CD4-positive, alpha-beta T cell treated with Interleukin-6 for 4 hours (primary cell): Measurements from ENCODE around the gene DNAJC24.

Source experiments
- DNase-seq: peaks from one replicate; pipeline ENCODE4 v3.0.0-alpha.2; 2020; ENCODE audit warnings: mixed read lengths

Gene DNAJC24

DNA sequence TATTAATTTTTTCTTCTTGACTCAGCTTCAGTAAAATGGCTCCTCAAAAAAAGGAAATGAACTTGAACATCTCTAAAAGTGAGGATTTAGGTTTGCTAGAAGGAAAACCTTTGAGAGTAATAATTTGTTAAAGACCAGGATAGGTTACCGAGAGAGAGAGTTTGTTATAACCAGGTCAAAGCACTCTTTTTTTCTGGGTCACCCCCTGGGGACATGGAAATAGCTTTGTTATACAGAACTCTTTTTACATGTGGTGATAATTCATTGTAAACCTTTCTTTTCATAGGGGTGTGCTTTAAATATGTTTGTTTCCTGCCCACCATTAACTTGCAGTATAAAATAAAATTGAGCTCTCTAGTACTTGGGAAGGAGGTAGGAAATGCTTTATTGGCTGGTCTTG, 47.7 kb downstream of the DNAJC24 start:
- DNase-seq = no peak

- DNase-seq = no peak
Observed at GRCh38 chr11:31417816-31418215, 48.2 kb downstream of the DNAJC24 start.

GRCh38 chr11:31419138-31419537, 49.5 kb downstream of the DNAJC24 start:
- DNase-seq = no peak

- no peak for DNase-seq
Observed at GRCh38 chr11:31419669-31420068, 50.0 kb downstream of the DNAJC24 start.

- no peak for DNase-seq
Observed at GRCh38 chr11:31421820-31422219, 52.2 kb downstream of the DNAJC24 start.

DNA sequence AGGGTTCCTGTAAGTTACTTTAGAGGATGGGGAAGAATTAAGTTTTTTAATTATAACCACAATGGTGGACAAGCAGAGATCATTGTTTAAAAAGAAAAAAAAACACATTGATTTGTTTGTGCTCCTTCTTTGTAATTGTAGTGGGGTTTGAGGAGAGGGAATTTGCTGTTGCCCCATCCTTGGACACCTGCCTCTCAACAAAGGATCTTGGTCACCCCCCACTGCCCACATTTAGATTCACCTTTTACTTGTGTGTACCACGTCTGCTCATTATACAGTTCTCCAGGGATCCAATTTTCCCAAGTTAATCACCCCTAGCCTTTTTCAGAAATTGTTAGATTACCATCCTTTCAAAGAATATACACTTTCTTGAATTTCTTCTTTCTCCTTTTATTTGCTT, 53.0 kb downstream of the DNAJC24 start:
- DNase-seq = no peak

GRCh38 chr11:31424652-31425051, 55.0 kb downstream of the DNAJC24 start:
- DNase-seq = no peak

- no peak for DNase-seq
Observed at GRCh38 chr11:31433851-31434250, 64.2 kb downstream of the DNAJC24 start.

- no peak for DNase-seq
Observed at GRCh38 chr11:31437742-31438435, 68.2 kb downstream of the DNAJC24 start.

GRCh38 chr11:31441296-31441695, 71.6 kb downstream of the DNAJC24 start:
- DNase-seq = no peak

- no peak for DNase-seq
Observed at GRCh38 chr11:31442086-31442485, 72.4 kb downstream of the DNAJC24 start.

GRCh38 chr11:31443802-31444201, 74.1 kb downstream of the DNAJC24 start:
- no peak for DNase-seq

- no peak for DNase-seq
Observed at GRCh38 chr11:31445621-31446020, 76.0 kb downstream of the DNAJC24 start.

DNA sequence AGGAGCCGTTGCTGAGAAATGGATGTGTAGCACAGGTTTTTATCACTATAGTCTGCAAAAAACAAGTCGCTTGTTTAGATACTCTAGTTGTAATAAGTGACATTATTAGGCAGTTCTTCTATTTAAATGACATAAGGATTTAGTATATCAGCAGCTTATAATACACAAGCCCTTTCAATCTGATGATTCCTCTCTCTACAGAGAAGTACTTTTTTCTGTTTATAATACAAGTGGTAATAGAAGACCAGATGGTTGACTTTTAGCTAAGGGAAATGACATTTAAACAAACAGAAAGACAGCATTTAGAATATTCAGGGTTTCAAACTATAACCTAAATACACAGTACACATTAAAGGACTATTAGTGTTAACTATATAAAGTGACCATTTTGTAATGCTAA, 79.4 kb downstream of the DNAJC24 start:
- no peak for DNase-seq

GRCh38 chr11:31450841-31451240, 81.2 kb downstream of the DNAJC24 start:
- no peak for DNase-seq

GRCh38 chr11:31455177-31455576, 85.5 kb downstream of the DNAJC24 start:
- DNase-seq = no peak

- DNase-seq = no peak
Observed at GRCh38 chr11:31464436-31464835, 94.8 kb downstream of the DNAJC24 start.

DNA sequence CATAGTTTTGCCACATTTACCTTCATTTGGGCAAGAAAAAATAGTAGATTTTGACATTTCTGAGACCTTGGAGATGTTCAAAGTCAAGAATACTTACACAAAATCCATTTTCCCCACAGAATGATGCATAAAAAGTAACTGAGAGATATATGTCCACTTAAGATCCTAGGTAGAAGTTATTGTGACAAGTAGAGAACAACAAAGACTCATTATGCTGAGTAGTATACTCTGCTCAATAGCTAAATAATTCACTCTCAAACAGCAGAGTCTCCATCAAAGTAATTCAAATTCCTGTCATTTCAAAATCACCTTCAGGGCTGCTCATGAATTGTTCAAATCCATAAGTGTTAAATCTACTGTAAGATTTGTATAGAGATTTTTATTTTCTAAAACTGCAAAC, 104.4 kb downstream of the DNAJC24 start:
- DNase-seq = no peak

DNA sequence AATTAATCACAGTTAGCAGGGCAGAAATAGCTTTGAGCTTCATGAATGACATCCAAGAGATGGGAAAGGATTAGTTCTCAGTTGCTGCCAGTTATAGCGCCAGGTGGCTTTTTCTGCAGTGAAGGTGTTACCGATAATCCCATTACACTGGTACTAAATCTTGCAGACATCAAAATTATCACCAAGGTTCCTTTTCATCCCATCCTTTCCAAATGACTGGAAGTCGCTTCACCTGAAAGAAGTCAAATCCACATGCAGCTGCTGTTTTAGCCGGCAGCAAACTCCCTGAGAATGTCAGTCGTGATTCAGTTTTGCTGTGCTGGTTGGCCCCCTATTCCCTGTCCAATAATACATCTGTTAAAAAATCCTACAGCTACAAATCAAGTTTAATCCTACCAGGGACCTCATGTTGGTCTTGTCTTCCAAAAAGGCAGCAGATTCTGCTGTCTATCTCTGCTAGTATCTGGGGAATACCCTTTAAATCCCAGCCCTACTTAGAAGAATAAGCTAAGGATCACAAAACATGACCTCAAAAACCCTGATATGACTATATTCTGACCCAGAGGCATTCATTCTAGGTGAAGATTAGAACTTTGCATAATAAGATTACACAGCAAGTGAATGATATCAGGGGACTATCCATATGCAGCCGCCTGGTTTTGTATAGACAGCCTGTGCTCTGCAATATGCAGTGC, 108.0 kb downstream of the DNAJC24 start:
- no peak for DNase-seq

GRCh38 chr11:31478223-31478590, 108.5 kb downstream of the DNAJC24 start:
- no peak for DNase-seq

- DNase-seq = no peak
Observed at GRCh38 chr11:31479066-31479465, 109.4 kb downstream of the DNAJC24 start.

- no peak for DNase-seq
Observed at GRCh38 chr11:31480930-31481329, 111.3 kb downstream of the DNAJC24 start.
